NCI-H2196 (cell line): ENCODE data around the gene HLA-DOA.

Experiments
- DNase-seq: peaks from one replicate; lab custom pipeline; 2025; ENCODE audit not compliant: unreplicated experiment; lab: John Stamatoyannopoulos, UW

HLA-DOA gene

DNA sequence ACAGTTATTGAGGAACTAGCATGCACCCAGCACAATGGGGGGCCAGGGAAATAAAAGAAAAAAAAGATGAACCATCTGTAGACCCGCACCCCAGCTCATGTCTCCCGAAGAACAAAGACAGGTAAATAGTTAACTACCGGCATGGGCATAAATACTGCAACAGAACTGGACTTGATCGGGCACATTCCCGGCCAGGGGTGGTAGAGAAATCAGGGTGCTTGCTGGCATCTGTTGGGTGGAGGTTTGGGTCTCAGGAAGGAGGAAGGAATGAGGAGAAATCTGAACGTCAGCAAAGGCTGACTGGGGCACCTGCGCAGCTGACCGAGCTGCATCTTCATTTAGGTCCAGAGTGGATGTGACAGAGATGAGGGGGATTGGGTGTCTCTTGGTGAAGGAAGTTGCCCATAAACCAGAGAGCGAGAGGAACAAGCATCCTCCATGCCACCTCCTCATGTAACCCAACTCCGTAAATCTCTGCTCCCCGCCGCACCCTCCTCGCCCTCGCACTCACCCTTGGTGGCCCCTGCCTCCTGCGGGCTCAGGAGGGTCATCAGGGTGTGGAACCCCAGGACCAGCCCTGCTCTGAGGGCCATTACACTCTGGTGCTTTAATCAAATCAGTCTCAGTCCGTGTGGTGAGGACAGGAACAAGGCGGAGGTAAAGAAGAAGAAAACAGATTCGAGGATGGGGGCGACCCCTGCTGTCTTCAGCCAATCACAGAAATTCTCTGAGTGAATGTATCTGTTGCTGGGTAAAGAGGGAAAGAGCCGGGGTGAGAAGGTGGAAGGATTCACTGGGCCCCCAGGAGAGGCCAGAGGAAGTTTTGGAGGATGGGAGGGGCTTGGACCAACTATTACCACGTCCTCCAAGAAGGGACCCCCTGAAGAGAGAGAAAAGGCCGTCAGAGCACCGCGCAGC lies at the start of gene HLA-DOA:
HLA-DOA (minus strand) TSS at position 648 of the 918 bp plus-strand sequence.
- no peak for DNase-seq

DNA sequence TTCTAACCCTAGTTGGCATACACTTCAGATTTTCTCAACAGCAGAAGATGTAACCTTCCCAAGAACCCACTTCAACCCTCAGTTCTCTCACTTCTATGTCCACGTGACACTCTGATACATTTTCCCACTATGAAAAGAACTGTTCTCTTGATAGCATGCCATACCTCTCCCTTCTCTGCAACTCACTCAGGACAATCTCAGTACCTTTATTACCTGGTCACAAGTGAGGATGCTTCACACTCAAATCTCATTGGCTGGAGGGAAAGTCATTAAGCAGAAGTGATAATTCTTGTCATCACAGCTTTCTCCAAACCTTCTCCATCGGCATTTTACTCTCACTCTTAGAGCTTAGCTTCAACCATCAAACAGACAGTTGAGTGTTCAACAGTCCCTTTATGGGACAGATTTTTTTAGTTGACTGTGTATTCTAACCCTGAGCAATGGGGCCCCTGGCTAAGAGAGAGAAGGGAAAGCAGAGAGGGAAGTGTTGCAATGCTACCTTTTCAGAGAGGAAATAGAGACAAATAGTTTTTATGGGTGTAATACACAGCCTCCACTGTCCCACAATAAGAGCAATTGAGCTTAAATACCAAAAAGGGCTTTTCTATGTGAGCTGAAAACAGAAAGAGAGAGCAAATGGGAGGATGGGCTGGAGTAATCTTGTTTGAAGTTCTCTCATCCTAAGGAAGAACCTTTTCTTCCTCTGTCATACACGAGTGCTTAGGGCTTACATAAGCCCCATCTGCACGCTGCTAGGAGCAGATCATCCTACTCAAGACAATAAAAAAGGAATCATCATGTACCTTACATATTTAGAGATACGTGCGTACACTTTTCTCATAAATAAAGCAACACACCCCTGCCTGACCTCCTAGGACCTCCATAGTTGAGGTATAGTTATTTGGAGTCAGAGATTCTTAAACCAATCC lies 48.1 kb upstream of the HLA-DOA start:
- DNase-seq: no peak

DNA sequence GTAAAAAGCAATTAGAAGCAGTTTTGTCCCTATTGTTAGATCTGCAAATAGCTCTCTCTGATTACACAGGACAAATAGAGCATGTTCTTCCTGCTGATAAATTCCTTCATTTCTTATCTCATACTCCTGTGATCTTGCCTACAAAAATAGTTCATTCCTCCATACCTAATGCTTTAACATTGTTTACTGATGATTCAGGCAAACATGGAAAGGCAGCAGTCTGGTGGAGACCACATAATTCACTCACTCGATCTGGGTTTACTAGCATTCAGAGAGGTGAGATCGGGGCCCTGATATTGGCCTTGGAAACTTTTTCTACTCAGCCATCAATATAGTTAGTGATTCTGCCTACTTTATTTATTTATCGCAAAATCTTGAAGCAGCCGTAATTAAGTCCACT lies 43.8 kb upstream of the HLA-DOA start:
- DNase-seq: no peak

DNA sequence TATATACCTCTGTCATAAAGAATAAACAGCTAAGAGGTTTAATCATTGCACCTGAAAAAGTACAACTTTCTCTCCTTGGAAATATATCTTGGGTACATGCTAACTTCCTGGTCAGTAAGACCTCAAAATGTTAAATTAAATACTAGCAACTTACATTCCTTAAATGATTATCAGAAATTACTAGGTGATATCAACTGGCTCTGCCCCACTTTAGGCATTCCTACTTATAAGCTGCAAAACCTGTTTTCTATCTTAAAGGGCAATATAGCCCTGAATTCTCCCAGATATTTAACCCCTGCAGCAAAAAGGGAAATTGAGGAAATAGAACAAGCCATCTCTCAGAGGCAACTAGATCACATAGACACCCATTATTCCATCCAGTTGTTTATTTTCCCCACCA lies 43.2 kb upstream of the HLA-DOA start:
- no peak for DNase-seq

DNA sequence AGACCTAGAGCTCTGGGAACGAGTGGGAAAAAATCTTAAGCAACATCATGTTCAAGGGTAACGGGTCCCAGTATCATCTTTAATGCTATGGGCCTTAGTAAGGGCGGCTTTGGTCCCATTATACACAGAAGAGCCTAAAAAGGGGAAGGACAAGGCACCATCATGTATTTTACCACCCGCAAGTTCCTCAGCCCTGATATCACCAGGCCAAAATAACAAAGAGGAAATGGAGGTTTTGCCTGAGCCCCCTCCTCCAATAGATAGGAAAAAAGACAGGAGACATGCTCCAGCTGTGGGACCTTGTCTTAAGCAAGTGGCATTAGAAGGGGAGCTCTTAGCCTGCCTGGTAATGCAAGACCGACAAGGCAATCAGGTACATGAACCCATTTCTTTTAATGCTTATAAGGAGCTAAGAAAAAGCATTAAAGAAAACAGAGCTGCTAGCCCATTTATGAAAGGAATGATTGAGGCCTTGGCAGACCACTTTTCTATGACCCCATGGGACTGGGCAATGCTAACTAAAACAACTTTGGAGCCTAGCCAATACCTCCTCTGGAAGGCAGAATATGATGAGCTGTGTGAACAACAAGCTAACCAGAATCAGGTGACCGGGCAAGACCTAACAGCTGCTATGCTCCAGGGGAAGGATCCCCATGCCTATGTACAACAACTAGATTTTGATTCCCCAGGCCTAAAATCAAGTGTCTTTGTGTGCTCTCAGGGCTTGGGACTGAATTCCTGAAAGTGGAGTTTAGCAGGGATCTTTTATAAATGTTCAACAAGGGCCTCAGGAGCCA lies 40.8 kb upstream of the HLA-DOA start:
- no peak for DNase-seq

DNA sequence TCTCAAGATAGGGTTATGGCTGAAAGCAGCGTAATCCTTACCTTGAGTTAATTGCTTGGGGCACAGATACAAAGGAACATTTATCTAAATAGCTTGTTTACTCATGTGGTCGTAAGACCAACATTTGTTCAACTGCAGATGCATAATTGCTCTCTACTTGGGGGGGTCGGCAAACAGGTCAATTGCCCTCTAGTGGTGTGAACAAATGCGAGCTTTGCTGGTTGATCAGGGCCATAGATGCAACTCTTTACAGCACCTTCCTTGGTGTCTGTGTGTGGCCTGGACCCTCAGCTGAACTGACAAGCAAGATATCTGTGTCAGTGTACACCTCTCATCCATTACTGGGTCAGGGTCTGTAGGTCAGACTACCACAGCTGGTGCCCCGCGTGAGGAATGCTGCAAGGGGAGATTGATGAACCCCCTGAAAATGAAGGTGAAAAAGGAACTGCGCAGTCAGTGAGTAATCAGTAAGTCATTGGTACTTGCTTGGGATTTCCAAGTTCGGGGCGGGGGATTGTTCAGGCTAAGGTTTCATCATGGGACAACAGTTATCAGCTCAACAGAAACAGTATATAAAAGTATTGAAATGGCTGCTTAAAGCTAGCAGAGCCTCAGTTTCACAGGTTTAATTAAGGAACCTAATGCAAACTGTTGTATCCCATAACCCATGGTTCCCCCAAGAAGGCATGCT lies 40.1 kb upstream of the HLA-DOA start:
- no peak for DNase-seq

DNA sequence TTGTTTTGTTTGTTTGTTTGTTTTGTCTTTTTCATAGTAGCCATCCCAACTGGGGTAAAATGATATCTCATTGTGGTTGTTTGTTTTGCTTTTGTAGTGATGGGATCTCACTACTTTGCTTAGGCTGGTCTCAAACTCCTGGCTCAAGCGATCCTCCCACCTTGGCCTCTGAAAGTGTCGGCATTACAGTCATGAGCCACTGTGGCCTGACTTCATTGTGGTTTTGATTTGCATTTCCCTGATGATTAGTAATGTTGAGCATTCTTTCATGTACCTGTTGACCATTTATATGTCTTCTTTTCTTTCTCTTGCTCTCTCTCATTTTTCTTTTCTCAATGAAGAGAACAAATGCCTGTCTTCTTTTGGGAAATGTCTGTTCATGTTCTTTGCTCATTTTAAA lies 30.8 kb upstream of the HLA-DOA start:
- no peak for DNase-seq

DNA sequence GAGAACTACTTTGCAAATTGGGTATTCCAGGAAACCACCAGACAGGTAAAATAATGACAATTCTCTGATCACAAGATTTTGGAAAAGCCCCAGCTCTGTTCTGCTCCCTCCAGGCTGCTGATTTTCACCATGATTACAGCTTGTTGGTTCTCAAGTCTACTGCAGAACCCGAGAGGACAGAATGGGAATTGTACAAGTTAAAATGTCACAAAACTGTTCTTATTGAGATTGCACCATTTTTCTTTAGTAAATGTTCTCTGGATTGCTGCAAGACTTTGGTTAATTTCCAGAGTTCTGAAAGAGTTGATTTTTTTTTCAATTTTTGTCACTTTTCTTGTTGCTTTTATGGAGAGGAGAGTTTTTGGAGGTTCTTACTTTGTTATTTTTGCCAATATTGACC lies 27.1 kb upstream of the HLA-DOA start:
- DNase-seq: no peak

DNA sequence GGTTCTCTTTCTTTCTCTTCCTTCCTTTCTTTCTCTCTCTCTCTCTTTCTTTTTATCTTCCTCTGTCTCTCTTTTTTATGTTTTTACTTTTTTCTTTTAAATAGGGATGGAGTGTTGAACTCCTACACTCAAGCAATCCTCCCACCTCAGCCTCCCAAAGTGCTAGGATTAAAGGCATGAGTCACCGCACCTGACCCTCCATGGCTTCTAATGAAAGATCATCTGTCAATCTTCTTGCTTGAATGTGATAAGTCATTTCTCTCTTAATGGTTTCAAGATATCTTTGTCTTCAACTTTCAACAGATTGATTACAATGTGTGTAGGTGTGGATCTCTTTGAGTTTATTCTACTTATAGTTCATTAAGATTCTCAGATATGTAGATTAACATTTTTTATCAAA lies 25.2 kb upstream of the HLA-DOA start:
- DNase-seq: no peak

DNA sequence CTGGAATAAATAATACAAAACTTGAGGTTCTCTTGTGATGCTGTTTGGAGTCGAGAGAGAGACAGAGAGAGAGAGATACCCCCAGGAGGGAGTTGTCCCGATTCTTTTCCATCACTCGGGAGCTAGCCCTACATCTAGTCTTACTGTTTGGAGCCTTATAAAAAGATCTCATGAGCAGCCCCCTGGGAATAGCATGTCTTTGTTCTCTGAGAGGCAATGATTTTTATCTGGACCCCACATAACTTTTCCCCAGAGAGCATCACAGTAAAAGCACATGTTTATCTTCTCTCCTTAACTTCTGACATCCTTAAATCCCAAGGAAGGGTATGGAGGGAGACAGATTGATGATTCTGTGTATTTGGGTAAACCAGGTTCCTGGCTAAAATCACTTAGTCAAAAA lies 20.9 kb upstream of the HLA-DOA start:
- DNase-seq: no peak

DNA sequence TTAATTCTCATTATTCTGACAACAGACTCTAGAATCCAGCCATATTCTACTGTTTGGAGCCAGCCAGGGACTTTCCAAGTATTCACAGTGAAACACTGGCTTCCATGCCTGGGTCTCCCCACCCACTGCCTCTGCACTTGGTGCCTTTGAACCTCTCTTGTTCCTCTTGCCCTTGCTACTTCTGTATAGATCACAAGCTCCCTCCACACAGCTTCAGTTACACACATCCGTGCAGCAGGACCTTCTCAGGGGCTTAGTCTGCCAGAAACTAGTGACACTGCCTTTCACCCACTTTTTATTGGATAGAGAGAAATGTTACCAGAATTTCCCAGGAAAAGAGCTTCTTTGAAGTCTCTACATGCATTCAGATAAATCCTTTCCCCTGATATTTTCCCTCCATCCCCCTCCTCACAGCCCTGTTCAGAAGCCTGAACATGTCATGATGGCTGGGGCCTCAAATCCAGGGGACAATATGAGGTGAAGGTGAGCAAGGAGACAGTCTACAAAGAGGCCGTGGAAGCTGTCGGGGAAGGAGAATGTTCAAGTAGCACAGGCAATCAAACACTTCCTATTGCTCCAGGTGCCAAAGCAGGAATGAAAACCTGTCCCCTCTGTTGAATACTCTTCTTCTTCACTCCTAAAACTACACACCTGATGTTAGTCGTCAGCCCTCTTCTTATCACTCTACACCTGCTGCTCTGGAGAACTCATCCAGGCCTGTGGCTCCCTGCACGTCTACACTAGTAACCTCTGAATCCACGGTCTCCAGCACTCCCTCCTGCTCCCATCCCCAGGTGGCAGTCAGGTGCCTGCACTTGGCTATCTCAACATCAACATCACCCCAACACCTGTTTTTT lies 20.2 kb upstream of the HLA-DOA start:
- no peak for DNase-seq

DNA sequence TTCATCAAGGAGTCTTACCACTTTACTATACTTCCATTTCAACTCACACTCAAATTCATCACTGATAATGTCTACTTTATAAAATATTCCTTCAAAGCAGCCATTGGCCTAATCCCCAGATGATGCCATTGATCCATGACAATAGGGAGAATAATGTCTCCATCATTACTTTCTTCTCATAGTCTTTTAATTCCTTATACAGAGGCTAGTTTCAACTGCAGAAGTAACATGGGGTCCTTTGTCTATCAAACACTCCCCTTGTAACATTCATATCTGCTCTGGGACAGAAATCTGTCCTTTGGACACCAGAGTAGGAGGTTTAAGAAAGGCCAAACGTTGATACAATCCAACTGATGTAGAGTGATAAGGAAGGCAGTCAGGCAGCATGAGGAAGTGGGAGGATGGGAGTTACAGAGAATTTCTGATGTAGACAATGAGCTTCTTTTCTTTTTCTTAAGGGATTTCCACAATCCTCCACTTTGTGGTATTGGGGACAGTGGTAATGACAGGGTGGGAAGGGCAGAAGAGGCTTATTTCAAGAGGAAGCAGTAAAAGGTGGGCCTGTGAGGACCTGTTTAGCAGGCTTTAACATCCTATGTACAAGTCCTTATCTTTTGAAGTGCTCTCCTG lies 18.9 kb upstream of the HLA-DOA start:
- DNase-seq: no peak

DNA sequence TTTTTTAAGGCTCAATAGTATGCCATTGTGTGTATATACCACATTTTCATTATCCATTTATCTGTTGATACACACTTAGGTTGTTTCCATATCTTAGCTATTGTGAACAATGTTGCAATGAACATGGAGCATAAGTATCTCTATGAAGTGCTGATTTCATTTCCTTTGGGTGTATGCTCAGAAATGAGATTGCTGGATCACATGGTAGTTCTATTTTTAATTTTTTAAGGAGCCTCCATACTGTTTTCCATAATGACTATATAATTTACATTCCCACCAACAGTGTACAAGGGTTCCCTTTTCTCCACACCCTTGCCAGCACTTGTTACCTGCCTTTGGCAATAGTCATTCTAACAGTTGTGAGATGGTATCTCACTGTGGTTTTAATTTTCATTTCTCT lies 15.1 kb upstream of the HLA-DOA start:
- DNase-seq: no peak

DNA sequence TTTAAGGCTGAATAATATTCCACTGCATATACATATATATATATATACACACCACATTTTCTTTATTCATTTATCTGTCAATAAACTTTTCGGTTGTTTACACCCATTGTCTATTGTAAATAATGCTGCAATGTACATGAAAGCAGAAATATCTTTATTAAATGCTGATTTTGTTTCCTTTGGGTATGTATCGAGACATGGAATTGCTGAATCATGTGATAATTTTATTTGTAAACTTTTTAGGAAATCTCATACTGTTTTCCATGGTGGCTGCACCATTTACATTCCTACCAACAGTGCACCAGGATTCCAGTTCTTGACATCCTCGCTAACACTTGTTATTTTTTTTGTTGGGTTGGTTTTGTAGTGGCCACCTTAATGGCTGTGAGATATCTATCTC lies 14.1 kb upstream of the HLA-DOA start:
- DNase-seq: no peak

DNA sequence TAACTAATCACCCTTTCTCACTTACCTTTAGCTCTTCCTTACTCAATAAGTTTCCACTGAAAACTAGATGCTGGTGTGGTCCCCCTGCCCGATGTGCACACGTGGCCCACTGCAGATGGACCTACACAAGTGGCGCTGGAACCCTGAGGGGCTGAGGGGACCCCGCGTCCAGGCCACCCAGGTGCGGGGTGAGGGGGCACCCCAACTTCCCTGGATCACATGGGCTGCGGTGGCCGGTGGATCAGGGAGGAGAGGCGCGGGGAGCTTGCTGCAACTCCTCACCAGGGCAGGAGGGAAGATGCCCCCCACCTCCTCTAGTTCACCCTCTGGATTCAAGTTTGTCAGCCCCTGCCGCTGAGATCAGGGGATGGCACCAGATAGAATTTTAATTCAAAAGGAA lies 12.5 kb upstream of the HLA-DOA start:
- DNase-seq: no peak

DNA sequence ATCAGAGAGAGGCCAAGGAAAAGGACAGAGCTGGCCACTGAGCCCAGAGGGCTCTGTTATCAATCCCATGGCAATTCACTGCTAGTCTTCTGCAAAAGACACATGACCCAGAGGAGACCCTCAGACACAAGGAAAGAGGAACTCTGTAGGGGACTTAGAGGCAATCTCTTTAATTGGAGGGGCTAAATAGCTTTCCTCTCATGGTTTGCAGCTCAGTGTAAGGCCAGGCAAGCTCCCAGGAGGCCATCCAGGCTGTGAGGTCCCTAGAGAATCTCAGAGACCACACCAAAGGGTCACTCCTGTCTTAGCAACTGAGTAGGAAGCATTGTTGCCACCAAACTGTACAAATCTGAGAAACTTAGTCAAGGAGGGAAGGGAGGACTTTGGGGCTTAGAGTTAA lies 10.0 kb upstream of the HLA-DOA start:
- DNase-seq: no peak

DNA sequence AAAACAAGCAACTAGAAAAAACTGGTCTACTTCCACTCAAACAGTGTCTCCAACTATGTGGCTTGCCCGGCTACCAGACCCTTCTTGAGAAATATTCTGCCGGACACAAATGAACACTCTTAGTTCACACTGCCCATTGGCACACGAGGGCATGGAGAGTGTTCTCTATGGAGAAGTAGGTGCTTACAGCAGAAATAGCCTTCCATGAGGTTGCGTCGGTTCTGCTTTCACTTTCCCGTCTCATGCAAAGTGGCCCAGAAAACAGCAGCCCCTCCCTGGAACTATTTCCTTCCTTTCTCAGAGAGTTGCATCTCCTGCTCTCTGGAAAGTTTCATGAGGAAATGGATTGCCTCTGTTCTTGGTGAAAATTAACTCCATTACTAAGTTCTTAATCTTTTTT lies 9.5 kb upstream of the HLA-DOA start:
- no peak for DNase-seq

DNA sequence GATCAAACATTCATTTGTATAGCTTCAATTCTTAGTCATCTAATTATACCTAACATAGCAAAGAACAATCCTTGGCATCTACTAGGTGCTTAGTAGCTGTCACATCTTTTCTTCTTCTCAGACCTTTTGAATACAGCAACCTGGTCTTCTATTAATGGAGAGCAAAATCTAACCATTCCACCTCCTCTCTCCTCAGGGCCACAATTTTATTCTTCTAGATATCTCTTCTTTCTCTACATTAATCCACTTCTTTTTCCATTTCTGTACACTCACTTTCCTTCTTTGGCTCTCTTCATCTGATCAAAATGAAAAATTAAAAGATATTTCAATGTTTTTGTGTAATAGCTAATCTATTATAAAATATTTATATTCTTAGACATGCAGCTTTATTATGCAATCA lies 9.0 kb upstream of the HLA-DOA start:
- DNase-seq: no peak

DNA sequence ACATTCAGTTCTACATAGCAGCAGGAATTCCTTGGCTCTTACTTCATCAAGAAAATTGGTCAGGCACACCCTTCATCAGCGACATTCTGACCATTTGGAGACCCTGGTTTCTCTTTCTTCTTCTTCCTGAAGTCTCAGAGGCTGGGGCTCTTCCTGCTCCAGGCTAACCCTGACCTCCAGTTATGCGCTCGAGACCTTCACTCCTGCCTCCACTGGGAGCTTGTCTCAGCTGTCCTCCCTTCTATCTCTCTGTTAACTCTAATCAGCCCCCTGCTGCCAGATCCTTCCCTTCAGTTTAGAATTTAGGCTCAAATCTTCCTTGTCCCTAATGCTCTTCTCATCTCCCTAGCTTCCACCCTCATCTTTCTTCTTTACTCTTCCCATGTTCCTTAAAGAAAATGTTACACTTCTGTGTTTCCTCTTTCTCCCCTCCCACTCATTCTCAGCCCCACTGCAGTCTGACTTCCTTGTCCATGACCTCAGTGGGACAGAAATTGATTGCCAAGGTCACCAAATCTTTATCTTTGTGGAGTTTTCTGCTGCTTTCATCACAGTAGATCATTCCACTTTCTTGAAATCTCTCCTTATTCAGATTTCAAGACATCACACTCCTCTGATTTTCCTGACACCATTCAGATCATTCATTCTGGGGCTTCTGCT lies 8.4 kb upstream of the HLA-DOA start:
- DNase-seq: no peak
